ENCODE measurements around the gene REL. TPM values are rescaled to one million over a fixed set of nuclear protein-coding genes. Genes with fewer than 3 reads are reported as not detected.
"Not testable (repeated sequence)": the region's sequence is repeated elsewhere in the genome, so short reads cannot be mapped to it uniquely, and the experiment has no call there.

Gene REL
- total RNA-seq, 1 donor from 2014 or later, result 17.3 TPM

- DNase-seq (ENCODE audit: extremely low read depth, low read depth, low spot score), result no peak
These were observed 14.4 kb upstream of the REL start for GRCh38 chr2:60867007-60867406.

GRCh38 chr2:60867848-60868247 lies 13.5 kb upstream of the REL start:
- DNase-seq (ENCODE audit: extremely low read depth, low read depth, low spot score), result no peak

GRCh38 chr2:60868589-60869273 lies 12.6 kb upstream of the REL start:
- no peak for DNase-seq (ENCODE audit: extremely low read depth, low read depth, low spot score)

GRCh38 chr2:60872510-60872928 lies 8.9 kb upstream of the REL start:
- no peak for DNase-seq (ENCODE audit: extremely low read depth, low read depth, low spot score)

- DNase-seq (ENCODE audit: extremely low read depth, low read depth, low spot score), result no peak
These were observed 8.0 kb upstream of the REL start for GRCh38 chr2:60873381-60873780.

- DNase-seq (ENCODE audit: extremely low read depth, low read depth, low spot score), result no peak
These were observed 5.9 kb upstream of the REL start for GRCh38 chr2:60875520-60875919.

GRCh38 chr2:60880643-60881046 lies 729 bp upstream of the REL start:
- DNase-seq (ENCODE audit: extremely low read depth, low read depth, low spot score), result no peak

- DNase-seq (ENCODE audit: extremely low read depth, low read depth, low spot score), result no peak
These were observed 1.8 kb downstream of the REL start for GRCh38 chr2:60882971-60883753.

- no peak for DNase-seq (ENCODE audit: extremely low read depth, low read depth, low spot score)
These were observed 2.5 kb downstream of the REL start for GRCh38 chr2:60883896-60884295.

- no peak for DNase-seq (ENCODE audit: extremely low read depth, low read depth, low spot score)
These were observed 3.4 kb downstream of the REL start for GRCh38 chr2:60884800-60885199.

- no peak for DNase-seq (ENCODE audit: extremely low read depth, low read depth, low spot score)
These were observed 4.3 kb downstream of the REL start for GRCh38 chr2:60885683-60886082.

GRCh38 chr2:60886991-60887390 lies 5.6 kb downstream of the REL start:
- no peak for DNase-seq (ENCODE audit: extremely low read depth, low read depth, low spot score)

GRCh38 chr2:60888853-60889252 lies 7.5 kb downstream of the REL start:
- no peak for DNase-seq (ENCODE audit: extremely low read depth, low read depth, low spot score)

GRCh38 chr2:60889581-60890392 lies 8.4 kb downstream of the REL start:
- not testable (repeated sequence) for DNase-seq (ENCODE audit: extremely low read depth, low read depth, low spot score)

- no peak for DNase-seq (ENCODE audit: extremely low read depth, low read depth, low spot score)
These were observed 9.0 kb downstream of the REL start for GRCh38 chr2:60890393-60890707.

- no peak for DNase-seq (ENCODE audit: extremely low read depth, low read depth, low spot score)
These were observed 9.8 kb downstream of the REL start for GRCh38 chr2:60891180-60891579.

GRCh38 chr2:60898567-60898966 lies 17.2 kb downstream of the REL start:
- DNase-seq (ENCODE audit: extremely low read depth, low read depth, low spot score), result no peak

GRCh38 chr2:60899230-60899891 lies 18.0 kb downstream of the REL start:
- no peak for DNase-seq (ENCODE audit: extremely low read depth, low read depth, low spot score)

GRCh38 chr2:60899892-60900249 lies 18.5 kb downstream of the REL start:
- no peak for DNase-seq (ENCODE audit: extremely low read depth, low read depth, low spot score)

GRCh38 chr2:60901296-60901695 lies 19.9 kb downstream of the REL start:
- not testable (repeated sequence) for DNase-seq (ENCODE audit: extremely low read depth, low read depth, low spot score)

GRCh38 chr2:60905867-60906266 lies 24.5 kb downstream of the REL start:
- not testable (repeated sequence) for DNase-seq (ENCODE audit: extremely low read depth, low read depth, low spot score)
